ENCODE results near the gene KLHL18.

Gene KLHL18

DNA sequence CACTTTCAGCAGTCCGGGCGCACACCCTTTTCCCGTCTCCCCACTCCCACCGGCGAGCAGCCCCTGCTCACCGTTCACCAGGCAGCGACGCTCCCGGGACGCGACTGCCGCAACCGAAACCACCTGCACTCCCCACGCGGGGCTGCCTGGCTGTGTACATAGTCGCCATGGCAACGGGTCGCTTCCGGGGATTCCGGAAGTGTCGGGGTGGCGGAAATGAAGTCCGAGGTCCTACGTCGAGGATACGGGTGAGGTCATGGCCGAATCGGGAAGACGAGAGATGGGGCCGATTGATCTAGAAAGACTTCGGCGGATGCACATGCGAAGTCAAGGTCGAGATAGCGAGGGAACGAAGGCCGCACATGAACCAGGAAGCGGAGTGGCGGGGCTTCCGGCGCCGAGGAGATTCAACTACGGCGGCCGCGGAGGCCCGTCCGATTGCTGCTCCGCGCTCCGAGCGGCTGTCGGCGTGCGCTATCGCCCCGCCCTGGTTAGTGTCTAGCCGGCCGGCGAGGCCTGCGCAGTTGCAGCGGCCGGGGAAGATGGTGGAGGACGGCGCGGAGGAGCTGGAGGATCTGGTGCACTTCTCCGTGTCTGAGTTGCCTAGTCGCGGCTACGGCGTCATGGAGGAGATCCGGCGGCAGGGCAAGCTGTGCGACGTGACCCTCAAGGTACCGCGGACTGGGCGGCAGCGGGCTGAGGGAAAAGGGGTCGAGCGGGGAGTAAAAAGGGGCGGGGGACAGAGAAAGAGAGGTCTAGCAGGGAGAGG, at the start of gene KLHL18, which contains the start of gene KIF9:
KLHL18 (plus strand) TSS at position 521 of the 769 bp plus-strand sequence; CDS start at position 543, 22 bp downstream.
KIF9 (minus strand) TSS at position 376 of the 769 bp plus-strand sequence. CDS start 5,425 bp downstream, outside the sequence.
- in situ Hi-C loops (cut with HindIII; ENCODE audit: low pct_ligation_motif_present, low sequenced_read_pairs), result no loop called here
- Histone ChIP-seq H3K27ac (peak within 1 kb of the TSS; percentile 91), H3K4me3 (ENCODE audit: low read depth, low read length) (peak within 1 kb of the TSS; percentile 99), H3K36me3 (replicated peaks) (no peaks in the 10 kb centered on the region), H3K27me3 (replicated peaks) (no peaks in the 10 kb centered on the region)
- DNase-seq, result peak; percentile 92
- TF ChIP-seq, protein P1, sequence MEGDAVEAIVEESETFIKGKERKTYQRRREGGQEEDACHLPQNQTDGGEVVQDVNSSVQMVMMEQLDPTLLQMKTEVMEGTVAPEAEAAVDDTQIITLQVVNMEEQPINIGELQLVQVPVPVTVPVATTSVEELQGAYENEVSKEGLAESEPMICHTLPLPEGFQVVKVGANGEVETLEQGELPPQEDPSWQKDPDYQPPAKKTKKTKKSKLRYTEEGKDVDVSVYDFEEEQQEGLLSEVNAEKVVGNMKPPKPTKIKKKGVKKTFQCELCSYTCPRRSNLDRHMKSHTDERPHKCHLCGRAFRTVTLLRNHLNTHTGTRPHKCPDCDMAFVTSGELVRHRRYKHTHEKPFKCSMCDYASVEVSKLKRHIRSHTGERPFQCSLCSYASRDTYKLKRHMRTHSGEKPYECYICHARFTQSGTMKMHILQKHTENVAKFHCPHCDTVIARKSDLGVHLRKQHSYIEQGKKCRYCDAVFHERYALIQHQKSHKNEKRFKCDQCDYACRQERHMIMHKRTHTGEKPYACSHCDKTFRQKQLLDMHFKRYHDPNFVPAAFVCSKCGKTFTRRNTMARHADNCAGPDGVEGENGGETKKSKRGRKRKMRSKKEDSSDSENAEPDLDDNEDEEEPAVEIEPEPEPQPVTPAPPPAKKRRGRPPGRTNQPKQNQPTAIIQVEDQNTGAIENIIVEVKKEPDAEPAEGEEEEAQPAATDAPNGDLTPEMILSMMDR (IDR thresholded peaks at IDR 0.05; ENCODE audit: low read depth, low read length, missing control alignments), result no peak

DNA sequence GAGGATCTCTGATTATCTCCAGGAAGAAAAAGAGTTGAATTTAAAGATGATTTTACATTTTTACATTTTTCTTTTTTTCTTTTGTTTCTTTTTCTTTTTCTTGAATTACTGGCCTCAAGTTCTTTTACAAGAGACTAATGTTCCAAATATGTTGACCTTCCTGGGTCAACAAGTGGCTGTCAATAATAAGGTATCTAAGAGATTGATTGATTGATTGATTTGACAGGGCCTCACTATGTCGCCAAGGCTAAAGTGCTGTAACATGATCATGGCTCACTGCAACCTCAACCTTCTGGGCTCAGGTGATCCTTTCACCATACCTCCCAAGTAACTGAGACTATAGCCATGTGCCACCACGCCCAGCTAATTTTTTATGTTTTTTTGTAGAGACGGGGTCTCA, 44.7 kb upstream of the KLHL18 start:
- in situ Hi-C loops (cut with HindIII; ENCODE audit: low pct_ligation_motif_present, low sequenced_read_pairs), result no loop called here
- no peak for DNase-seq
- TF ChIP-seq, protein P1 (IDR thresholded peaks at IDR 0.05; ENCODE audit: low read depth, low read length, missing control alignments), result no peak
- H3K4me3 ChIP-seq (ENCODE audit: low read depth, low read length), result no peak overlapping the region
- no peak overlapping the region for H3K27ac ChIP-seq
- H3K36me3 ChIP-seq (replicated peaks), result no peaks in the 10 kb centered on the region
- no peaks in the 10 kb centered on the region for H3K27me3 ChIP-seq (replicated peaks)

DNA sequence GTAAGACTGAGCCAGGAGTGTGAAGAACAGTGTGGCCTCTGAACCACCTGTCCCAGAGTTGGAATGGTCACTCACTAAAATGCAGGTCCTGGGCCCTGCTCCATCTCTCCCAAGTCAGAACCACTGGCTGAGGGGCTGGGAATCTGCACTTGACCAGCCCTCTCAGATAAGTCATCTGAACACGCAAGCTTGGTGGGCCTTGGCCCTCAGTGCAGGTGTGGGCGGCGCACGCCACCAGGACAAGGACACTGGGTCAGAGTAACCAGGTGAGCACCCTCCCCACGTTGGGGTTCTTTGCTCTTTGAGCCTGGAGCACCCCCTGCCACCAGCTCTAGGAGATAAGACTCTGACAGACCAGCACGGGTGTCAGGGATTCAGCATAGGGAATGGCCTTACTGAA, 42.8 kb upstream of the KLHL18 start:
- Histone ChIP-seq H3K36me3 (replicated peaks) (no peaks in the 10 kb centered on the region), H3K27ac (no peak overlapping the region), H3K27me3 (replicated peaks) (no peaks in the 10 kb centered on the region), H3K4me3 (ENCODE audit: low read depth, low read length) (no peak overlapping the region)
- in situ Hi-C loops (cut with HindIII; ENCODE audit: low pct_ligation_motif_present, low sequenced_read_pairs), result no loop called here
- TF ChIP-seq, protein P1 (IDR thresholded peaks at IDR 0.05; ENCODE audit: low read depth, low read length, missing control alignments), result no peak
- DNase-seq, result no peak

DNA sequence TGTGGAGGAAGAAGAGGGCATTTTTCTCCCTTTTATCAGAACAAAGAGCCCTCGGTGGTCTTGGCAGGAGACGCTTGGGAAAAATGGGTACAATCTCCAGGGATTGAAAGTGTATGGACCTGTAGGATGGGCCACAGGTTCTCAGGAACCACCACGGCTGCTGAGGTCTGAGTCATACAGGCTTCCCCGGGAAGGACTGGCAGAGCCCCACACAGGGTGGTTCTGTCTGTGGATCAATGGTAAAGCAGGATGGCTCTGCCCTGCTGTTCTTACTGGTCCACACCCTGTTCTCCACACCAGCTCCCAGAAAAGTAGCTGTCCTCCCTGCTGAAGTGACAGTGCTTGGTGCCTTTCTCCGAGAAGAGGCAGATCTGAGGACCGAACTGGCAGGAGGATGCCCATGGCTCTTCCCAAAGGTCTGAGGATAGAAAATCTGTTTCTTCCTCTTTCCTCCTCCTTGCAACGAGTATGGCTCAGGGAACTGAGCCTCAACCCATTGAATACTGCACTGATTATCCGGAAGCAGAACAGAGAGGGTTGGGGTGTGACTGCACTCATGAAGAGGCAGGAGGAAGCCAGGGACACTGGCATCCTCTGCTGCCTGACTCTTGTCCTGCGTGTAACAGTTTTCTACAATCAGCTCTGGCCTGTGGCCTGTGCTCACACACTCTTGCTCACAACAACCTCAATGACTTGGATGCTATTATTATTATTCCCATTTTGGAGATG, 39.2 kb upstream of the KLHL18 start:
- TF ChIP-seq, protein P1 (IDR thresholded peaks at IDR 0.05; ENCODE audit: low read depth, low read length, missing control alignments), result no peak
- H3K36me3 ChIP-seq (replicated peaks), result no peaks in the 10 kb centered on the region
- in situ Hi-C loops (cut with HindIII; ENCODE audit: low pct_ligation_motif_present, low sequenced_read_pairs), result no loop called here
- no peak overlapping the region for H3K27ac ChIP-seq
- no peaks in the 10 kb centered on the region for H3K27me3 ChIP-seq (replicated peaks)
- no peak overlapping the region for H3K4me3 ChIP-seq (ENCODE audit: low read depth, low read length)
- no peak for DNase-seq

DNA sequence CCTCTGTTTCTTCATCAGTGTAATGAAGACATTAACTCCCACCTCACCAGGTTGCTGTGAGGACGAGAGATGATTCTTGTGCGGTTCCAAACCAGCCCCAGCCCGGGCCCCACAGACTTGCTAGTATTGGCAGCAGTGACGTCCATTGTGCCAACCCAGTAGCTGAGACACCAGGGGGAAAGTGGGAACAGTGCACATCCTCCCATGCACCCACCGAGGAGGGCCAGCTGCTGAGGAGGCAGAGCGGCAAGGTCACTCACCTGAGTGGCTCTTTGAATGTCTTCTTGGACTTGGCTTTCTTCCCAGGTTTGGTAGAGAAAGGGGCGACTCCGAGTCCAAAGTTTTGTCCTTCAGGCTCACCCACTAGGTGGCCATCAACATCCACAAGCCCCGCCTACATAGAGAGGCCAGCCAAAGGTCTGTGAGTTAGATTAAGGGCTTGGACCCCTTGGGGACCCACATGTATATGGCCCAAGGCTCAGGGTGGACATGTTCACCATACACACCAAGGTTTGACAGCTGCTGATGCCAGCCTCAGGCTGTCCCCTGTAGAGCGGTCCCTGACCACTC, 38.1 kb upstream of the KLHL18 start:
- TF ChIP-seq, protein P1 (IDR thresholded peaks at IDR 0.05; ENCODE audit: low read depth, low read length, missing control alignments), result no peak
- Histone ChIP-seq H3K27ac (no peak overlapping the region), H3K27me3 (replicated peaks) (no peaks in the 10 kb centered on the region), H3K36me3 (replicated peaks) (no peaks in the 10 kb centered on the region), H3K4me3 (ENCODE audit: low read depth, low read length) (no peak overlapping the region)
- DNase-seq, result no peak
- in situ Hi-C loops (cut with HindIII; ENCODE audit: low pct_ligation_motif_present, low sequenced_read_pairs), result no loop called here

All from brain microvascular endothelial cell (primary cell).